ENCODE measurements around the gene DNAJB5.
A peak's percentile ranks its signal among the peaks of the same experiment; 100 is the strongest.
"Not testable (repeated sequence)": the region's sequence is repeated elsewhere in the genome, so short reads cannot be mapped to it uniquely, and the experiment has no call there.

The DNAJB5 gene

DNA sequence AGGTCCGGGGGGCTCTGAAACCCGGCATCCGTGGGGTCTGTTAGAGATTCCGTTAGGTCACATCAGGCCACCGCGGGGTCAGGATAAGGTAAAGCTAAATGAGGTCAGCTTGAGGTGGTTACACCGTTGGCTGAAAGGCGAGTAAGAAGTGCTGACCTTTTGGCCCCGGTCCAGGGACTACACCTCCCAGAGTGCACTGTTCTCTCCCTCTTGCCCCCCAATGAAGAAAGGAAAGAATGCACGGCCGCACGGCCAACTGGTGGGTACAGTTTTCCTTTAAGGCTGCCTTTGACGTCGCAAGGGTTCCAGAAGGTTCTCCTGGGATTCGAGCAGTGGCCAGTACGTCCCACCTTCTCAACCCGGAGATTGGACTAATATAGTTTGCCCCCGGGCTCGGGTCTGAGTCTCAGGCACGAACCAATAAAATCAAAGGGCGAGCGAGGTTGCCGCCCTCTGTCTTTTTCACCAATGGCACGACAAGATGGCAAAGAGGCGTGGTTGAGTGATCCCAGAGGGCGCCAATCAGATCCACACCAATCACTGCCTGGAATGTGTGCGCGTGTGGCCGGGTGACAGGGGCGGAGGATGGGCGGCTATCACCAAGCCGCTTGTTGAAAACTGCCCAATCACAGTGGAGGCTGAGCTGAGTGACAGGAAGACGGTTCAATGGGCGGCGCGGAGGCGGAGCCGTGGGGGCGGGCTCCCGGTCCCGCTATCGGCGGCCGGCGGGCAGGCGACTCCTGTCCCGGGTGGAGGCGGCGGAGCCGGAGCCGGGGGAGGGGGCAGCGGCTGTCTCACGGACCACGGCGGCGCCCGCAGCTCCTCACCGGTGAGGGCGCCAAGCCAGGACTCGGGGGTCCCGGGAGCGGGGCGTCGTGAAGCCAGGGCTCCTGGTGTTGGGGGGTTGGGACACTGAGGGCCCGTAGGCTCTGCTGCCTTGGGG, at the start of gene DNAJB5:
DNAJB5 (plus strand) TSS at position 743 of the 943 bp plus-strand sequence. CDS start 886 bp downstream, outside the sequence.
- DNase-seq (ENCODE audit: low read depth), result peak; percentile 100

DNA sequence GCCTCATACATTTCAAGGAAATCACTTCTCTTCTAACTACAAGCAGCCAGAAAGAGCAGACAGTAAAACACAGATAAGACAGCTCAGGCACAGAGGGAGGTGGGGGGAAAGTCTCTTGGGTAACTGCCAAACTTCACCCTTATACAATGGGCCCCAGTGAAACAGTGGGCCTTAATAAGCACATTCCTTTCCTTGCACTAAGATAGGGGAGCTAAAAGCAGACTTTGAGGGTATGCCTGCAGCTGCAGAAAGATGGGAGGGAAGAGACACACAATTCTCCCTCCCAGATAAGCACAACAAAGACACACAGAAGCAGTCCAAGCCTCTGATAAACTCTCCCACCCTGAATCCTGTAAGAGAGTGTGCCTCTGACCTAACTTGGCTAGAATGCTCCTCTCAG, 49.6 kb upstream of the DNAJB5 start:
- not testable (repeated sequence) for DNase-seq (ENCODE audit: low read depth)

GRCh38 chr9:34948451-34948850, 41.1 kb upstream of the DNAJB5 start:
- DNase-seq (ENCODE audit: low read depth), result no peak

- DNase-seq (ENCODE audit: low read depth), result no peak
Observed at GRCh38 chr9:34954225-34954624, 35.3 kb upstream of the DNAJB5 start.

DNA sequence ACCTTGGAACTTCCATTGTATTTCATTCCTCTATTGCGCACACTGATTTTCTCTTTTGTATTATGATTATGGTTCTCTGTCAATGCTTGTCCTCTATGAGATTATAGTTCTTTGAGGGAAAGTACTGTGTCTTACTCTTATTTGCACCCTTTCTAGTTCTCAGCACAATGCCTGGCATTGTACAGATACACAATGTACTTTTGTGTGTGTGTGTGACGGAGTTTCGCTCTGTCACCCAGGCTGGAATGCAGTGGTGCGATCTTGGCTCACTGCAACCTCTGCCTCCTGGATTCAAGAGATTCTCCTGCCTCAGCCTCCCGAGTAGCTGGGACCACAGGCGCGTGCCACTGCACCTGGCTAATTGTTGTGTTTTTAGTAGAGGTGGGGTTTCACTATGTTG, 33.5 kb upstream of the DNAJB5 start:
- DNase-seq (ENCODE audit: low read depth), result not testable (repeated sequence)

DNA sequence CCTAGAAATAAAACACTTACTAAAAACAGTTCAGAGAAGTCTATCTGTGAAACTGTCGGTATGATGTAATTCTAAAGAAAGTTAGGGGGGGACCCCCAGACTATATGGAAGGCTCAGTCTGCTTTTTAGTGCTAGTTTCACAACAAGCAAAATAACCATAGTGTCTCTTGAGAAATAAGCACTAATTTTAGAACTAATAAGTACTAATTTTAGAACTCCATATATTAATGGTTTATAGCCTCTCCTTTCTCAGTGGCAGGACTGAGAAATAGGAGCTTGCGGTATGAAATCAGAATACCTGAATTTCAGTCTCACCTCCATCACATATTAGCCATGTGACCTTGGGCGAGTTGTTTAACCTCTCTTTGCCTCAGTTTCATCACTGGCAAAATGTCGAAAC, 32.9 kb upstream of the DNAJB5 start:
- no peak for DNase-seq (ENCODE audit: low read depth)

- DNase-seq (ENCODE audit: low read depth), result peak; percentile 20
Observed at GRCh38 chr9:34957492-34958410, 31.8 kb upstream of the DNAJB5 start, which contains the start of gene PHF24. Gene PHF24, plus strand, starts transcription at chr9:34958285. Its CDS starts 13,014 bp downstream, at chr9:34971299.

DNA sequence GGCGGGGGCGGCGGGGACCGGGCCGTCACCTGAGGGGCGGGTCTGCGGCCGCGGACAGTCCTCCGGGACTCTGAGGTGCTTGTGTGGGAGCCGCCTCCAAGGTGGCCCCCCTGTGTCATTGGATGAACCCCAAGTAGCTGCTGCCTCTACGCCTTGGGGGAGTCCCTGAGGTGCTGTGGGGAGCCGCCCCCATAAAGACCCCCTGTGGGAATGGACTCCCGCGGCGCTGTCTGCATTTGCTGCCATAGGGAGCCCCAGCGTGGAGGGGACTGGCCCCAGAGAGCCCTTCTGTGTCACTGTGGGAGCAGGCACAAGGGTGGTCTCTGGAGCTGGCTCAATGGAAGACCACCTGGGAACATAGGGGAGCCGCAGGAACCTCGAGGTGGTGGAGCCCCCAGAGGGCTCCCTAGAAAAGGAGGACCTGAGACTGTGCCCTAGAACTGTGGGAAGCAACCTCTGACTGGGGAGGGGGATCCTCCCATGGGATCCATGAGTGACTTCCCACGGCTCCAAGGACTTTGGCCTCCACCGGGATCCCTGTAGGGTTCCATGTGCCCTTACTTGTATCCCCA, 31.0 kb upstream of the DNAJB5 start:
- DNase-seq (ENCODE audit: low read depth), result no peak

DNA sequence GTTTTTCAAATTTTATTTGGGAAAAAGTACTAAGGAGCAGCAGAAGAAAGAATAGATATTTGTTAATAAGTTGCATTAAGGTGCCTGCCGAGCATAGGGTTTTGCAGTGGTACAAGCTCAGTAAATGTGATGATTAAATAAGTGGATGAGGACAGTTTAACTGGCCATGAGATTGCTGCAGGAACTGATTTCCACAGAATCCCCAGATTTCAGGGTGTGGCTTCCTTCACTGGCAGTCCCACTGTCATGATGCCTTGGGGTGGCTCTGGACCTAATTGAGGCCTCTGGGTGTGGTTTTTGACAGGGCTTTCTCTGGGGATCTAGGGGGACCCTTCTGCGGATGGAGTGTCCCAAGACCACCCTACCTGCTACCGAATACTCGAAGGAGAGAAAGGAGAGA, 30.1 kb upstream of the DNAJB5 start:
- no peak for DNase-seq (ENCODE audit: low read depth)

DNA sequence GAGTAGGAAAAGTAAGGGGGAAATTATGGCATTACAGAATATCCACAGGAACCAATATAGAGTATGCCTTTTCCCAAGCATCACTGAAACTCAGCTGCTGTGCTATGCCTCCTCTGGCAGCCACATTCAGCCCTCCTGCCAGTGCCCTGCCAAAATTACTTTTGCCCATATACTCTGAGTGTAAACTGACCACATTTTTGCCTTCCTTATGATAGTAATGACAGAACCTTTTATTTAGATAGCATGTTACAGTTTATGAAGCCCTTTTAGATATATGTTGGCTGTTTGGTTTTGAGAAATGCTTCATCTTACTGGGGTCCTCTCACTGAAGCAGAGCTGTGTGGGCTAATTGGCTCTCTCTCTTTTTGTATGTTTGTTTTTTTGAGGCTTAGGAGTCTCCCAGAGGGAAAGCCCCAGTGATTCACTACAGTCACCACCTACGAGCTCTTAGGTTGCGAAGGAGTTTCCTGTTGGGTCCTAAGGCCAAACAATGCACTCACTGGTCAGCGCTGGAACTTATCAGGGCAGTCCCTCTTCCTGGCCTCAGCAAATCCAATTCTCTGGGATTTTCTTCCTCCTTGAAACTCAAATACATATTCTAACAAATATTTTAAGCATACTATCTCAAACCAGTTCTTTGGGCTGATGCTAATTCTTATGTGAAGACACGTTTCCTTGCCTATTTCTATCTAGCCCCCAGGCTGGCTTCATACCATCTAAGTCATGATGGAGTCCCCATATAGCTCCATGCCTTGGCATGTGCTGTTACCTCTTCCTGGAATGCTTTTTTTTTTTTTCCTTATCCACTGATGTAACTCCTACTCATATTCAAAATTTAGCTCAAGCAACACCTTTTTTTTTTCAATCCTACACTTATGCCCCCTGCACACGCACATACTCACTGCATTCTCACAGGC, 27.7 kb upstream of the DNAJB5 start:
- peak; percentile 84 for DNase-seq (ENCODE audit: low read depth)

DNA sequence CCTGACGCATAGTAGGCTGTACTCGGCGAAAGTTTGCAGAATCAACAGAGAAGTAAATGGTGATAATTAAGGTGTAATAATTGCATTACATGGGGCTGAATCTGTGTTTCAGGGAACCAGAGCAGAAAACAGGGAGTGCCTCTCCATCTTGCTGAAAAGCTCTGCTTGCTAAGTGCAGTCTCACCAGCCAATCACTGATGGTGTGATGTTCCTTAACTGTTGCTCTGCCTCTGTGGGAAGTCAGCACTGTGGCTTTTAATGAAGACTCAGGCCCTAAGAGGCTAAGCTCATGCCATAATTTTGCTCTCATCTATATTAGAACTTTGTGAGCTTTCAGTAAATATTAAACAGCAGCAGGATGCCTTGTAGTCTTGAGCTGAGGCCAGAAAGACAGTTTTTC, 27.0 kb upstream of the DNAJB5 start:
- DNase-seq (ENCODE audit: low read depth), result no peak

DNA sequence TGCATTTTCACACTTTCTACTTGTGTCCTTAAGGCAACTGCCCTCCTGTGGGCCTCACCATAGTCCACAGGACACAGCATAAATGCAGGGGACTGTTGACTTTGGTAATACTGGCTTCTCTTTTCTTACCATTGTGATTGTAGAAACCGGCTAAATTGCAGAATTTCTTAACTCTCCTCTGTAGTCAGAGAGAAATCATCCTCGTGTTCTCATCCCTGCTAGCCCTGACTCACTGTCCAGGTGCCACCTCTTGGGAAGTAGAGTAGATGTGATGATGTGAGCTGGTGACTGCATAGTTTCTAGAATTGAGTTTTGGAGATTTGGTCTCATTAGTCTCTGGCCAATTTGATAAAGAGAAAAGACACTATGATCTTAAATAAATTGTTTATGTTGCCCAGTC, 26.0 kb upstream of the DNAJB5 start:
- no peak for DNase-seq (ENCODE audit: low read depth)

DNA sequence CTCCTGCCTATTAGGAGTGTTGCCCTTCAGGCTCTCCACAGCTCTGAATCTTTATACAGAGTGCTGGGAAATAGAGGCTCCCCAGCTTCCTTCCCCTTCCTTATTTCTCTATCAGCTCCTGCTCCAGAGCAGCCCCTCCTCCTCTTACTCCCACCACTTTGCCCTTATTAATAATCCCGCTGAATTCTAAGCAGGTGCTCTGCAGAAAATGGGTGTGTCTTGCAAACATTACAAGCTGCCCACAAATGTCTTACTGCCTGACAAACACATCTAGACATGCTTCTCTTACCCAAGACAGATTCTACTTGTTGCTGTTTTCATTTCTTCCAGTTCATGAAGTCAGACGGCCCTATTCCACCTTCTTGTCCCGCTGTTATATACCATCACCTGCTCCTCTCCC, 25.1 kb upstream of the DNAJB5 start:
- DNase-seq (ENCODE audit: low read depth), result no peak

- no peak for DNase-seq (ENCODE audit: low read depth)
Observed at GRCh38 chr9:34971146-34971811, 18.3 kb upstream of the DNAJB5 start.

- no peak for DNase-seq (ENCODE audit: low read depth)
Observed at GRCh38 chr9:34974664-34975063, 14.9 kb upstream of the DNAJB5 start.

GRCh38 chr9:34976441-34976840, 13.1 kb upstream of the DNAJB5 start:
- no peak for DNase-seq (ENCODE audit: low read depth)

DNA sequence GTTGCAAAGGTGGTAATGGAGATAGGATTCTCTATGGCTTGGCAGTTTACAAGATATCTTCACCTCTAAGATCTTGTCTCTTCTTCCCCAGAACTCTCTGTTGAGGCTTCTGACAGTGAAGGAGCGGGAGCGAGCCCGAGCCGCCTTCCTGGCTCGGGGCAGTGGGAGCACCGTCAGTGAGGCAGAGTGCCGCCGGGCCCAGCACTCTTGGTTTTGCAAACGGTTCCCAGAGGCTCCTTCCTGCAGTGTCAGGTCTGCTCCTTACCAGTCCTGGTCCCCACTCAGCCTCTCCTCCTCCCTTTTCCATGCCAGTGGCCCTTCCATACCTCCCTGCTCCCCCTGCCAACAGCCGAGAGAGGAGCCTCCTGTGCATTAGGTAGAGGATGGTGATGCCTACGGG, 12.6 kb upstream of the DNAJB5 start:
- DNase-seq (ENCODE audit: low read depth), result no peak

- no peak for DNase-seq (ENCODE audit: low read depth)
Observed at GRCh38 chr9:34980181-34980761, 9.3 kb upstream of the DNAJB5 start.

DNA sequence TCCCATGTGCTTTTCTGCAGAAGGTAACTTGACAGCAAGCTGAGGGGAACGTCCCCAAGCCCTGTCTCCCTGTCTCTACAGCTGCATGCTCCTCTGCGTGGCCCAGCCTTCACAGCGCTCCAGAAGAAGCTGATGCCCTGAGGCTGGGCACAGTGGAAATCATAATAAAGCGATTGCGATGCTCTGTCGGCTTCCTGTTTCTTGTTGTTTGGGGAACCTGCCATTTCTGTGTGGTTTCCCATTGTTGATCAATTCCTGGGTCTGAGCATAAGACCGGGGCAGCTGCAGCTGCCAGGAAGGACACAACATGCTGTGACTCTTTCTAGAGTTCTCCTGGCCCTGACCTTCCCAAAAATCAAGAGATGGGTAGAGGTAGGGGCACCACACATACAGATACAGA, 7.2 kb upstream of the DNAJB5 start:
- no peak for DNase-seq (ENCODE audit: low read depth)

DNA sequence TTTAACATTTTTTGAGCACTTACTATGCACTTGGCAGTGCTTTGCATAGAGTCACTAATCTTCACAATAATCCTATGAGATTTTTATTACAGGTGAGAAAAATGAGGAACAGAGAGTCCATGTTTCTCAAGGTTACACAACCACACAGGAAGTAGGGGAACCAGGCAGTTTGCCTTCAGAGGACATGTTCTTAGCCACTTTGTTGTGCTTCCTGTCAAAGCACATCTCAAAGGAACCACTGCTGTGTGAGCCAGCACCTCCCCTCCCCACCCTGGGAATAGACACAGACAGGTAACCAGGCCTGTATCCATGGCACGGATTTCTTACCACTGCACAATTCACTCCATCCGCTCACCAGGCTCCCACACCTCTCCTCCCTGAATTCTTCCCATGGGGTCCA, 6.3 kb upstream of the DNAJB5 start:
- DNase-seq (ENCODE audit: low read depth), result no peak
